K562 (cell line): ENCODE results near the gene PATL1. TPM values are rescaled to one million over a fixed set of nuclear protein-coding genes. Genes with fewer than 3 reads are reported as not detected.

Experiments
- FUS ChIP-seq: fragments of 200-400 bp; formaldehyde crosslinking; optimal IDR thresholded peaks from 2 replicates; pipeline ENCODE3; 2017; ENCODE audit warnings: low read depth, low read length
- HNRNPH1 ChIP-seq: fragments of 200-400 bp; formaldehyde crosslinking; optimal IDR thresholded peaks from 2 replicates; pipeline ENCODE3; 2017; ENCODE audit warnings: low read depth, mild to moderate bottlenecking, low read length, moderate library complexity
- SIRT6 ChIP-seq: IDR thresholded peaks from one replicate; pipeline ENCODE4 v1.6.1; 2012; ENCODE audit warnings: low read depth, mild to moderate bottlenecking, control low read depth, inconsistent platforms, low read length, moderate library complexity
- TEAD1 ChIP-seq, 2 experiments: fragments of 450-650 bp in 1 of 2; sonication (generic) in 1 of 2; formaldehyde crosslinking; IDR thresholded peaks; 2 replicates each; pipeline versions ENCODE4 v1.4.0 to v1.8.0; 2020 to 2022; ENCODE audit warnings: mild to moderate bottlenecking in 2 of 2, missing genetic modification reagents in 1 of 2
- U2AF2 ChIP-seq: fragments of 200-400 bp; formaldehyde crosslinking; optimal IDR thresholded peaks from 2 replicates; pipeline ENCODE3; 2017; ENCODE audit warnings: low read depth, mild to moderate bottlenecking, low read length
- ZNF239 ChIP-seq: fragments of 250-450 bp; sonication (Bioruptor Pico); IDR thresholded peaks from 2 replicates; pipeline ENCODE4 v1.4.0; 2020; ENCODE audit warnings: mild to moderate bottlenecking
- polyA plus RNA-seq, 8 experiments: library from polyadenylated mRNA; depleted of rRNA in 4 of 8; stranded (reverse) in 5 of 8; unstranded in 3 of 8; fragments of >200 nt; fragmentation: Nextera tagmentation in 2 of 8; fragmentation: Illumina TruSeq in 1 of 8; extraction: Ambion mirVana in 2 of 8; extraction: Trizol in 1 of 8; gene quantifications; 2 replicates each; pipeline versions ENCODE4 v1.2.1 to v1.2.3, GENCODE V29; 2011 to 2014; ENCODE audit warnings: inconsistent platforms in 1 of 8, missing spikeins in 1 of 8
- total RNA-seq, 7 experiments: library from RNA; depleted of rRNA in 6 of 7; stranded (reverse); fragments of >200 nt in 6 of 7; fragmentation: Illumina TruSeq in 2 of 7; extraction: Trizol in 2 of 7; gene quantifications; 2 replicates each; pipeline versions ENCODE4 v1.2.1 to v1.2.3, GENCODE V29; 2011 to 2021; ENCODE audit warnings: low replicate concordance in 1 of 7
- TF ChIP-seq, protein P1 (sequence below), 2 experiments: fragments of 450-650 bp; IDR thresholded peaks; 2 replicates each; pipeline ENCODE4 v1.6.1; 2018; ENCODE audit warnings: mild to moderate bottlenecking in 2 of 2, low read depth in 1 of 2; ENCODE audit not compliant: partially characterized antibody in 2 of 2
- TF ChIP-seq, protein P2 (sequence below): sonication (generic); formaldehyde crosslinking; IDR thresholded peaks from 2 replicates; pipeline ENCODE4 v1.8.0; 2023; ENCODE audit warnings: mild to moderate bottlenecking, missing genetic modification reagents
- TF ChIP-seq, protein P3 (sequence below): fragments of 250-450 bp; sonication (Bioruptor Pico); IDR thresholded peaks from 2 replicates; pipeline ENCODE4 v1.8.0; 2022; ENCODE audit warnings: moderate library complexity, mild to moderate bottlenecking, inconsistent platforms

PATL1 gene
- total and polyA plus RNA-seq, 9 of the 15 experiments (the other 6 are each of a cell fraction or from before 2014, with no cell fraction given): 3.2 to 48.0 (median 16.4) TPM

DNA sequence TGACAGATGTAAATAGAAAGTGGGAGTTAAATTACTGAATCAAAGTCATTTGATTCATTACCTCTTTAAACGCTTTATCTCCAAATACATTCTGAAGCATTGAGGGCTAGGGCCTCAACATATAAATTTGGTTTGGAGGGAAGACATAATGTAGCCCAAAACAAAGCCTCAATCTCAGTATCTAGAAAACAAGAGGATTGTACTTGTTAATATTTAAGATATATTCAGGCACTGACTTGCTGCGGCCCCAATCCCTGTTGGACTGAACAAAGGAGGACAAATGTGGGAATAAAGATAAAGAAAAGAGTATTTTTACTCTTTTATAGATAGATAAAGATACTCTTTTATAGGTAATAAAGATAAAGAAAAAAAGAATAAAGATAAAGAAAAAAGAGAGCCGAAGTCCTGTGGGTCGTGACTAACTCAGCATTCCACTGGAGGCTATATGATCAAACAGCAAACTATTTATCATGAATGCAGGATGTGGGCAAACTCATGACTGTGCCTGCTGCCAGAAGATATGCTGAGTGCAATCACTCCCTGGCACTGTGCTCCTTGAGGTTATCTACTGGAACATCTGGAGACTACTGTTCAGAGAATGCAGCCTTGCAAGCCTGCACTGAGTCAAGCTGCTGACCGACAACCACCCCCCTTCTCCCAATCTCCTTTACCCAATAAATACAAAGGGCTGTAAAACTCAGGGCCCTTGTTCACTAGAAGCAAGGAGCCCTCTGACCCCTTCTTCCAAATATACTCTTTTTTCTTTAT is 37.9 kb upstream of the PATL1 start (continued):
- TF ChIP-seq FUS (no peak), HNRNPH1 (no peak), TEAD1 (CRISPR knock-in tag; IDR thresholded peaks at IDR 0.05) (peak; percentile 94 to 97), SIRT6 (no peak), ZNF239 (CRISPR knock-in tag) (peak; percentile 47; the same call in 1 of the 2 replicates), U2AF2 (no peak)
- TF ChIP-seq, protein P1, sequence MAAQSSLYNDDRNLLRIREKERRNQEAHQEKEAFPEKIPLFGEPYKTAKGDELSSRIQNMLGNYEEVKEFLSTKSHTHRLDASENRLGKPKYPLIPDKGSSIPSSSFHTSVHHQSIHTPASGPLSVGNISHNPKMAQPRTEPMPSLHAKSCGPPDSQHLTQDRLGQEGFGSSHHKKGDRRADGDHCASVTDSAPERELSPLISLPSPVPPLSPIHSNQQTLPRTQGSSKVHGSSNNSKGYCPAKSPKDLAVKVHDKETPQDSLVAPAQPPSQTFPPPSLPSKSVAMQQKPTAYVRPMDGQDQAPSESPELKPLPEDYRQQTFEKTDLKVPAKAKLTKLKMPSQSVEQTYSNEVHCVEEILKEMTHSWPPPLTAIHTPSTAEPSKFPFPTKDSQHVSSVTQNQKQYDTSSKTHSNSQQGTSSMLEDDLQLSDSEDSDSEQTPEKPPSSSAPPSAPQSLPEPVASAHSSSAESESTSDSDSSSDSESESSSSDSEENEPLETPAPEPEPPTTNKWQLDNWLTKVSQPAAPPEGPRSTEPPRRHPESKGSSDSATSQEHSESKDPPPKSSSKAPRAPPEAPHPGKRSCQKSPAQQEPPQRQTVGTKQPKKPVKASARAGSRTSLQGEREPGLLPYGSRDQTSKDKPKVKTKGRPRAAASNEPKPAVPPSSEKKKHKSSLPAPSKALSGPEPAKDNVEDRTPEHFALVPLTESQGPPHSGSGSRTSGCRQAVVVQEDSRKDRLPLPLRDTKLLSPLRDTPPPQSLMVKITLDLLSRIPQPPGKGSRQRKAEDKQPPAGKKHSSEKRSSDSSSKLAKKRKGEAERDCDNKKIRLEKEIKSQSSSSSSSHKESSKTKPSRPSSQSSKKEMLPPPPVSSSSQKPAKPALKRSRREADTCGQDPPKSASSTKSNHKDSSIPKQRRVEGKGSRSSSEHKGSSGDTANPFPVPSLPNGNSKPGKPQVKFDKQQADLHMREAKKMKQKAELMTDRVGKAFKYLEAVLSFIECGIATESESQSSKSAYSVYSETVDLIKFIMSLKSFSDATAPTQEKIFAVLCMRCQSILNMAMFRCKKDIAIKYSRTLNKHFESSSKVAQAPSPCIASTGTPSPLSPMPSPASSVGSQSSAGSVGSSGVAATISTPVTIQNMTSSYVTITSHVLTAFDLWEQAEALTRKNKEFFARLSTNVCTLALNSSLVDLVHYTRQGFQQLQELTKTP (IDR thresholded peaks at IDR 0.05; ENCODE audit: low read depth in 1 of 2, partially characterized antibody in 2 of 2): peak in 1 of 2 experiments; percentile 84
- TF ChIP-seq, protein P2, sequence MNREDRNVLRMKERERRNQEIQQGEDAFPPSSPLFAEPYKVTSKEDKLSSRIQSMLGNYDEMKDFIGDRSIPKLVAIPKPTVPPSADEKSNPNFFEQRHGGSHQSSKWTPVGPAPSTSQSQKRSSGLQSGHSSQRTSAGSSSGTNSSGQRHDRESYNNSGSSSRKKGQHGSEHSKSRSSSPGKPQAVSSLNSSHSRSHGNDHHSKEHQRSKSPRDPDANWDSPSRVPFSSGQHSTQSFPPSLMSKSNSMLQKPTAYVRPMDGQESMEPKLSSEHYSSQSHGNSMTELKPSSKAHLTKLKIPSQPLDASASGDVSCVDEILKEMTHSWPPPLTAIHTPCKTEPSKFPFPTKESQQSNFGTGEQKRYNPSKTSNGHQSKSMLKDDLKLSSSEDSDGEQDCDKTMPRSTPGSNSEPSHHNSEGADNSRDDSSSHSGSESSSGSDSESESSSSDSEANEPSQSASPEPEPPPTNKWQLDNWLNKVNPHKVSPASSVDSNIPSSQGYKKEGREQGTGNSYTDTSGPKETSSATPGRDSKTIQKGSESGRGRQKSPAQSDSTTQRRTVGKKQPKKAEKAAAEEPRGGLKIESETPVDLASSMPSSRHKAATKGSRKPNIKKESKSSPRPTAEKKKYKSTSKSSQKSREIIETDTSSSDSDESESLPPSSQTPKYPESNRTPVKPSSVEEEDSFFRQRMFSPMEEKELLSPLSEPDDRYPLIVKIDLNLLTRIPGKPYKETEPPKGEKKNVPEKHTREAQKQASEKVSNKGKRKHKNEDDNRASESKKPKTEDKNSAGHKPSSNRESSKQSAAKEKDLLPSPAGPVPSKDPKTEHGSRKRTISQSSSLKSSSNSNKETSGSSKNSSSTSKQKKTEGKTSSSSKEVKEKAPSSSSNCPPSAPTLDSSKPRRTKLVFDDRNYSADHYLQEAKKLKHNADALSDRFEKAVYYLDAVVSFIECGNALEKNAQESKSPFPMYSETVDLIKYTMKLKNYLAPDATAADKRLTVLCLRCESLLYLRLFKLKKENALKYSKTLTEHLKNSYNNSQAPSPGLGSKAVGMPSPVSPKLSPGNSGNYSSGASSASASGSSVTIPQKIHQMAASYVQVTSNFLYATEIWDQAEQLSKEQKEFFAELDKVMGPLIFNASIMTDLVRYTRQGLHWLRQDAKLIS: no peak
- TF ChIP-seq, protein P3, sequence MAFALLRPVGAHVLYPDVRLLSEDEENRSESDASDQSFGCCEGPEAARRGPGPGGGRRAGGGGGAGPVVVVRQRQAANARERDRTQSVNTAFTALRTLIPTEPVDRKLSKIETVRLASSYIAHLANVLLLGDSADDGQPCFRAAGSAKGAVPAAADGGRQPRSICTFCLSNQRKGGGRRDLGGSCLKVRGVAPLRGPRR (CRISPR knock-in tag): no peak
